IMR-90 (cell line): Measurements from ENCODE around the gene ZNF175.

ENCODE experiments used
- CEBPB ChIP-seq: IDR thresholded peaks from 2 replicates; pipeline ENCODE4 v1.6.1; 2012; ENCODE audit warnings: low read depth, low read length, improper control_type of control experiment
- CTCF ChIP-seq: conservative IDR thresholded peaks from 2 replicates; pipeline ENCODE4 v1.5.1; 2012; ENCODE audit warnings: mild to moderate bottlenecking, low read depth, low read length, improper control_type of control experiment
- MAFK ChIP-seq: IDR thresholded peaks from 2 replicates; pipeline ENCODE4 v1.6.1; 2012; ENCODE audit warnings: low read depth, low read length, improper control_type of control experiment
- MXI1 ChIP-seq: IDR thresholded peaks from 2 replicates; pipeline ENCODE4 v1.6.1; 2012; ENCODE audit warnings: low read depth, mild to moderate bottlenecking, low read length, moderate library complexity, borderline replicate concordance
- POLR2A ChIP-seq: IDR thresholded peaks from 2 replicates; pipeline ENCODE4 v1.6.1; 2012; ENCODE audit warnings: mild to moderate bottlenecking, low read depth, low read length
- TF ChIP-seq, protein P1 (sequence below): fragments of 150-350 bp; IDR thresholded peaks from 2 replicates; pipeline ENCODE4 v1.6.1; 2016; ENCODE audit warnings: low read depth, mild to moderate bottlenecking, low read length, moderate library complexity, borderline replicate concordance

DNA sequence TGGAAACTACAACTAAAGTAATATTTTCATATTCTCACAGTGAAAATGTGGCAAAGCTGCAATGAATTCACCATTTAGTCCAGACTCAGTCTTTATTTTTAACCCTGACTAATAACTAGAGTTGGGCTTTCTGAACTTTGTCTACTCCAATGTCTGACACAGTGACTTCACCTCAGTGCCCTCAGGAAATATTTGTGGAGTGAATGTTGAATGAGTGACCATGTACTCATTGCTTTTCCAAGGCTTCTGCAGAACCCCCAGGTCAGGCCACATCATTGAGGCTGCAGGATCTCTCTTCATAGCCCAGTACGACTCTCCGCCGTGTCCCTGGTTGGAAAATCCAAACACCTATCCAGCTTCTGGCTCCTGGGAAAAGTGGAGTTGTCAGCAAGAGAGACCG, 1.8 kb downstream of the ZNF175 start:
- no peak for TF ChIP-seq CTCF
- TF ChIP-seq MXI1, result no peak
- no peak for TF ChIP-seq MAFK
- TF ChIP-seq, protein P1, sequence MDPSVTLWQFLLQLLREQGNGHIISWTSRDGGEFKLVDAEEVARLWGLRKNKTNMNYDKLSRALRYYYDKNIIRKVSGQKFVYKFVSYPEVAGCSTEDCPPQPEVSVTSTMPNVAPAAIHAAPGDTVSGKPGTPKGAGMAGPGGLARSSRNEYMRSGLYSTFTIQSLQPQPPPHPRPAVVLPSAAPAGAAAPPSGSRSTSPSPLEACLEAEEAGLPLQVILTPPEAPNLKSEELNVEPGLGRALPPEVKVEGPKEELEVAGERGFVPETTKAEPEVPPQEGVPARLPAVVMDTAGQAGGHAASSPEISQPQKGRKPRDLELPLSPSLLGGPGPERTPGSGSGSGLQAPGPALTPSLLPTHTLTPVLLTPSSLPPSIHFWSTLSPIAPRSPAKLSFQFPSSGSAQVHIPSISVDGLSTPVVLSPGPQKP, result no peak
- TF ChIP-seq POLR2A, result peak; percentile 33; the same call in 1 of the 2 replicates
- TF ChIP-seq CEBPB, result no peak
